ENCODE data around the gene BEST1. TPM values are rescaled to one million over a fixed set of nuclear protein-coding genes. Genes with fewer than 3 reads are reported as not detected.

Gene BEST1
- total RNA-seq = under 0.01 and 0.13 TPM in 2 replicates

DNA sequence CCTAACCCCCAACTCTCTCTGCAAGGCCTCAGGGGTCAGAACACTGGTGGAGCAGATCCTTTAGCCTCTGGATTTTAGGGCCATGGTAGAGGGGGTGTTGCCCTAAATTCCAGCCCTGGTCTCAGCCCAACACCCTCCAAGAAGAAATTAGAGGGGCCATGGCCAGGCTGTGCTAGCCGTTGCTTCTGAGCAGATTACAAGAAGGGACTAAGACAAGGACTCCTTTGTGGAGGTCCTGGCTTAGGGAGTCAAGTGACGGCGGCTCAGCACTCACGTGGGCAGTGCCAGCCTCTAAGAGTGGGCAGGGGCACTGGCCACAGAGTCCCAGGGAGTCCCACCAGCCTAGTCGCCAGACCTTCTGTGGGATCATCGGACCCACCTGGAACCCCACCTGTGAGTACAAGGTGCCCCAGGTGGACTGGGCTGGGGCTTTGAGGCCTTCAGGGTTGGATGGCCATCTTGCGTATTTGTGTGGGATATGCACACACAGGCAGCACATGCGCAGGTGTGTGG is at the start of gene BEST1:
BEST1 (plus strand) TSS at position 317 of the 513 bp plus-strand sequence. CDS start 1,456 bp downstream, outside the sequence.
- no peak for DNase-seq (ENCODE audit: low read depth in 2 of 2)

DNA sequence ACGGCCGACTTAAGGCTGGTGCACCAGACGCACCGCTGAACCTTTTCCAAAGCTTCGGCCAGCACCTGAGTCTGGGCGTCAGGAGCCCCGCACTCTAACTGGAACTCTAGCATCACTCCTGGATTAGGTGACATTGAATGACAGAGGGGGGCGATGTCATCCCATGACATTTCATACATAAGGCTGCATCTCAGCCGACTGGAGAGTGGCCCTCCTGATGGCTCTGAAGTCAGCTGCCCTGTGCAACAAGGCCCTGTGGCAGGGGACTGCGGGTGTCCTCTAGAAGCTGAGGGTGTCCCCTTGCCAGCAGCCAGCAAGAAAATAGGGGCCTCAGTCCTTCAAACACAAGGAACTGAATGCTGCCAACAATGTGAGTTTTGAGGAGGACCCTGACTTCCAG is 48.8 kb upstream of the BEST1 start:
- DNase-seq (ENCODE audit: low read depth in 2 of 2) = no peak

DNA sequence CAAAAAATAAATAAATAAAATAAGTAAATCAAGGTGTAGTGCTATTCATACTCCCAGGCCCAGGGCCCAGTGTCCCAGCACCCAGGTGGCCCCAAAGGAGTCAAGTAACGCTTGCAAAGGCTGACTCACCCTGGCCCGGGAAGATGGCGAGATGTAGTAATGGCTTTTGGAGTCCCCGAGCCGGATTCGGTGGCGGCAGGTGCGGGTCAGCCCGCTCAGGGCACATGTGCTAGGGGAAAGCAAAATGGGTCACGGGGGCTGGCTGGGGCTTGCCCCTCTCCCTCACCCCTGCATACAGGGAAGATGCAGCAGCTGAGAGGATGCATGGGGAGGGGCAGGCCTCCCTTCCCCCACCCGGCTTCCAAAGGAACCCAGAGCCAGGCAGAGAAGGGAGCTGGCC is 47.8 kb upstream of the BEST1 start:
- no peak for DNase-seq (ENCODE audit: low read depth in 2 of 2)

DNA sequence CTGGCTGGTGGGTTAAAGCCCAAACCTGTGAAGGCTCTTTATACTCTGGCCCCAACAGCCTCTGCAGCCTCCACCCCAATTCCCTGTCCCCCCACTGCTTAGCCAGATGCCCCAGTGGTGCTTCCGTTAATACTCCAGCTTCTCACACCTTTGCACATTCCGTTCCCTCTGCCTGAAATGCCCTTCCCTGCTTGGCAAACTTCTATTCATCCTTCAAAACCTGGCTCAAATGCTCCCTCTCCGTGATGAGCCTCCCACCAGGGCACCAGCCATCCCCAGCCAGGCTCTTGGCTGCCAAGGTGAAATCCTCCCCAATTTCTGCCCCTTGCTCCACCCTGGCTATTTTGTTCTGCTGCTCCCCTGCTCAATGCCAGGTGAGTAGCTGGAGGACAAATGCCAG is 46.3 kb upstream of the BEST1 start:
- no peak for DNase-seq (ENCODE audit: low read depth in 2 of 2)

DNA sequence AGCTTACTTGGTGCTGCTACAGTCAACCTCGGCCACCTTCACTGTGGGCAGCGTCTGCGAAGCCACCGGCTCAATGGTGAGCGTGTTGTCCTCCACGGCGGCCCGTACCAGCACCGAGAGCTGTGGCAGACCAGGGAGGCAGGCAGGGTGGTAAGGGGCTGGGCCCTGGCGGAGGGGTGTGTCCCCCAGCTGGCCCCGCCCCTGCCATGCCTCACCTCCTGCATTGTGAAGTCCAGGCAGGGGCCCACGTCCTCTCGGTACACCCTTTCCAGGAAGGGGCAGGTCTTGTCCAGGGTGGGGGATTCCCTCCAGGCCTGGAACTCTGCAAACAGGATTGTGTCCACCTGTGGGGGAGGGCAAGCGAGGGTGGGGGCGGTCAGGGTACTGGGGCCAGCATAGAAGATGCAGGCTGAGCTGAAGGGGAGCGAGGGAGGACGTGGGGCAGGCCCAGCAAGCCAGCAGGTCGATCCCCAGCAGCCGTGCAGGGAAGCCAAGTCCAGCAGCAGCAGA is 45.6 kb upstream of the BEST1 start:
- no peak for DNase-seq (ENCODE audit: low read depth in 2 of 2)

DNA sequence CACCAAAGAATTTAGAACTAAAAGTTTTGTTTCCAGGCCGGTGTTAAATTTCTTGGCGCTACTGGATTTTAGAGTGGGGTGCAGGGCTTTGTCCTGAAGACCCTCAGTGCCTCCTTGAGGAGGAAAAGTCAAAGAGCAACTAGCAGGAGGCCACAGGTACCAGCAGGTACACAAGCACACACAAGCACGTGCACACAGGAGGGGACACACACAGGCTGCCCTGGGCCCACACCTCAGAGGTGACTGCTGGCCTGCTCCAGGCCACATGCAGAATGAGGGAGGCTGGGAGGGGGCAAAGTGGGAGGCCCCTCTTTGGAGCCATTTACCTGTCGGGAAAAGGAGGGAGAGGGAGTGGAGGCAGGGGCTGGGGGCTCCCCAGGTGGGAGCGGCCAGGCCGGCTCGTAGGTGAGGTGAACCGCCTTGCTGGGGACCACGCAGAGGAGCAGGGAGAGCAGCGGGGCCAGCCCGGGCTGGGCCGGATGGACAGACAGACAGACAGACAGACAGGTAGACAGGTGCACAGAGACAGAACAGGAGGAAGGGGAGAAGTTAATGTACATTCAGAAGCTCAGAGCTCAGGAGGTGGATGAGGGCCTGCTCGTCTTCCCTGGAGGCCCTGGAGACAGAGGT is 45.0 kb upstream of the BEST1 start:
- no peak for DNase-seq (ENCODE audit: low read depth in 2 of 2)

DNA sequence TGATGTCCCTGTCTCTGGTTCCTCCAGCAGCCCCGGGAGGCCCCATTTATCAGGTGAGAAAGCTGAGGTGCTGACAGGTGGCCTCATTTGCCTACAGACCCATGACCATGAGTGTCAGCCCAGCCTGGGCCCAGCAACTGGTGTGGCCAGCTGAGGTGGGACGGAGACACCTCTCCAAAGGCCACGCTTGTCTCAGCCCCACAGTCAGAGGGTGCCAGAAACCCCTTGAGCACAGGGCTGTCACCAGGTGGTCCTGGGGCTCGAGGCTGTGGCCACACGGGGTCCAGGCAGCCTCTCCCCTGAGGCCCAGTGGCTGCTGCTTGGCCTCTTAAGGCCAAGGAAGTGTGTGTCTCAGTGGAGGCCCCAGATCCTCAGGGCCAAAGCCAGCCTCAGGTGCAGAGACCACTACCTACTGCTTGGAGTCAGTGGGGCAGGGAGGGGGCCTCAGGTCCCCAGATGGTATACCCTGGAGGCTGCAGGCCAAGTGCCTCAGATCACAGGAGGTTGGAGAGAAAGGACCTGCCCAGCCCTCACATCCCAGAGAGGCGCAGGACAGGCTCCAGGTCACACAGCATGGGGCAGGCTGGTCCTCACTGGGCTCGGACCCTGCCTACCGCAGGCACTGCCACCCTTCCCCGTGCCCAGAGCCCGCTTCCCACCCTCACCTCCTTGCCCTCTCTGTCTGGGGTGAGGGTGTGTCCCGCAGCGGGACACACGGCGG is 44.2 kb upstream of the BEST1 start:
- no peak for DNase-seq (ENCODE audit: low read depth in 2 of 2)

DNA sequence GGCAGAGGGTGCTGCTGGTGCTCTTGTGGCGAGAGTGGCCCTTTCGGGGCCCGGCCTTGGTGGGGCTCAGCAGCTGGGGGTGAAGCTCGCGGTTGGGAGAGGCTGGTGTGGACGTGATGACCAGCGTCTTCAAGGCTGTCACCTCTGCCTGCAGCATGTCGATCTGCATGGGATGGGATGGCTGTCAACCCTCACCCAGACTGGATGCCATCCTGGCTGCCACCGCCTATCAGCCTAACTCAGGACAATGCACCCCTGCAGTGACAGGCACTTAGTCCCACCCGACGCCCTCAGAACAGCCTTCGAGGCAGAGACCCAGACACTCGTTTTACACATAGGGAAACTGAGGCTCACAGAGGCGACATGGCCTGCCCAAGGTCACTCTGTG is 43.6 kb upstream of the BEST1 start:
- DNase-seq (ENCODE audit: low read depth in 2 of 2) = no peak

DNA sequence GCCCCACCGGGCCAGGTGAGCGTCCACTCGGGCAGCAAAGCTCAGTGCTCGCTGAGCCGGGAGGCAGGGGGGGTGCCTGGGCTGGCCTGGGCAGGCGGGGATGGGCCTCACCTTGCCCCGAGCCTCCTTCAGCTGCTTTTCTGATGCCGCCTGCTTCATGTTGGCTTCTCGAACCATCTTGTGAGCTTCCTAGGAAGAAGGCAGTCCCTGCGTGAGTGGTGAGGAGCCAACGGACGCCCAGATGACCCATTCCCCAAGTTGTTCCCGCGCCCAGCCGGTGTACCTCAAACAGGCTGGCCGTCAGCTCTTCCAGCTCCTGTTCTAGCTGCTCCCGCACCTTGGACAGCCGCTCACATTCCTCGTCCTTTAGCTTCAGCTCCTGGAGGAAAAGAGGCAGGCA is 42.9 kb upstream of the BEST1 start:
- no peak for DNase-seq (ENCODE audit: low read depth in 2 of 2)

DNA sequence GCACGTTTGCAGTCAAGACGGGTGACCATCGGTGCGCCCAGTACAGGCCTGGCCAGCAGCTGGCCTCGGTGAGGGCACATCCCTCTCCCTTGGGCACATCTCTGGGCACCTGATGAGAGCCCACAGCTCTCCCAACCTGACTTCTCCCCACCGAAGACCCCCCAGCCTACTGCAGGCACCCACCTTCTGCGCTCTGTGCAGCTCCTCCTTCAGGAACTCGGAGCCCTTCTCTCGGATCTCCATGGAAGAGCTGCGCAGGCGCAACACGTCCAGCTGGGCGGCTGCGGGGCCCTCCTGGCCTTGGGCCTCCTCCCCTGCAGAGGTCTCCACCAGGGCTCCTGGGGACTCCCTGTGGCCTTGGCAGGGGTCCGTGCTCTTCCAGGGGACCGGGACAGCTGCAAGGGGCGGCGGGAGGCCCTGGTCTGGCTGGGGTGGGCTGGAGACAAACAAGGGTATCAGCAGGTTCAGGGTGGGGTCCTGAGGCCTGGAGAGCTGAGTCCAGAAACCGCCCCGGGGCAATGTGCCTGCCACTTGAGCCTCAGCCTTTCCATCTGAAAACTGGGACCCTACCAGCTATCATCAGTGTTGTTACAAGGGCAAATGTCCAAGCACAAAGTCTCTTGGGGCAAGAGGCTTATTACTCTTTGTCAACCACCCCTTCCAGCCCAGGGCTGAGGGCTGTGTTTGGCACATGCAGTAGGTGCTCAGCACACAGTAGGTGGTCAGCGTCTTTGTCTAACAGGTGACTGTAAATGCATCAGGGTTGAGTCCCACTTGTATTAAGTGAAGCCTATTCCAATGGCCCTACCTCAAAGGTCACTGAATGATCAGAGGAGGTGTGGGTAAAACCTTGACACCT is 42.1 kb upstream of the BEST1 start:
- no peak for DNase-seq (ENCODE audit: low read depth in 2 of 2)

DNA sequence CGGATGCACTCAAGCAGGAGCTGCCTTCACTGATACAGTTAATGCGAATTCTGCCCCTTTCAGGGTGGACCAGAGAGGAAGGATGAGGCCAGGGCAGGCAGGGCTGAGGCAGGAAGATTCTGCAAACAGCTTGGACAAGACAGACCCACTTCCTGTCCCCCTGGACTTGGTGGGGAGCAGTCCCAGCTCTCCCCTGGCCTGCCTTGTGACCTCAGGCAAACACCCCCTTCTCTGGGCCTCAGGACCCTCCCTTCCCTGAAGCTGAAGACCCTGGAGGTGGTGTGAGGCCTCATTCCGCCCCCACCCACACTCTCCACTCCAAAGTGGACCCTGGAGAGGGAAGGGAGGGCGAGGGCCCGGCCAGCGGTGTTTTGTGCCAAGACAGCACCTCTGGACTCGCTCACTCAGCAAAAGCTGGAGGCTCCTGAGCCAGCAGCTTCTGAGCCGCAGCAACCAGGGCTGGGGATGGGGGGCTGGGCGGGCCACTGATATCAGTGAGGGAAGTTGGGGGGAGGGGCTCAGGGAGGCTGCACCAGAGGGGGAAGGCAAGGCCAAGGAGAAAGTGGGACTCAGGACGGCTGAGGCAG is 41.3 kb upstream of the BEST1 start:
- no peak for DNase-seq (ENCODE audit: low read depth in 2 of 2)

DNA sequence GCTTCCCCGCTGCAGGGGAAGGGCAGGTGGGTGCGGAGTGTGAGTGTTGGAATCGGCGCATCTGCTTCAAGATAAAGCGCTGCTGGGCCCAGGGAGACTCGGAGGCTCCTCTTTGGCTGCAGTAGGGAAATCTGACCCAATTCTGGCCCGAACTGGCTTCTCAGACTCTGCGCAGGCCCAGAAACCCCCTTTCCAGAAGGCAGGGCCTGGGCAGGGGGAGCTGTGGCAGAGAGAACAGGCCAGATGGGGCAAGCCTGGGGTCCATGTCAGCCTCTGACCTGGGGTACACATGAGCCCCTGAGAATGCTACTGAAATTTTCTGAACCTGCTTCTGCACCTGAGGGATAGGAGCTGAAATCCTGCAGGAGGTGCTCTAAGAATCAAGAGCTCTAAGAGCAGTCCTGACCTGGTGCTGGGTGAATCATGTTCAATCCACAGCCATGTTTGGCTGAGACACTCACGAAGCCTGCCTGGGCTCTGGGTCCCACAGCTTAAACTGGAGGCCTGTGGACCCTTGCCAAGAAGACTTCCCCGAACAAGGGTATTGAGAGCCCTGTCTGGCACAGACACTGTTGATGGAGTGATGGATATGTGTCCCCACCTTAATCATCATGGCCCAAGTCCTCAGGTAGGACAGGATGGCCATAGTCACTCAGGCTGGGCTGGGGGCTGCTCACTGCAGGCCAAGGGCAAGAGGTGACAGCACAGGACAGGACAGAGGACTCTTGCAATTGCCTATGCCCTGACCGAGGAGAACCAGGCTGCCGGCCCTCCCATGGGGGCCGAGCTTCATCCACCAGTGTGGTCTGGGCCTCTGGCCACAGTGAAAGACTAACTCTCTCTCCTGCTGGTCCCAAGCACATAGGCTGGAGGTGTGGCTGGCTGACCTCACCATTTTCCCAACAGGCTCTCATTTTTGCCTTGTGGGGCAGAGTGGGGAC is 39.7 kb upstream of the BEST1 start:
- DNase-seq (ENCODE audit: low read depth in 2 of 2) = no peak

DNA sequence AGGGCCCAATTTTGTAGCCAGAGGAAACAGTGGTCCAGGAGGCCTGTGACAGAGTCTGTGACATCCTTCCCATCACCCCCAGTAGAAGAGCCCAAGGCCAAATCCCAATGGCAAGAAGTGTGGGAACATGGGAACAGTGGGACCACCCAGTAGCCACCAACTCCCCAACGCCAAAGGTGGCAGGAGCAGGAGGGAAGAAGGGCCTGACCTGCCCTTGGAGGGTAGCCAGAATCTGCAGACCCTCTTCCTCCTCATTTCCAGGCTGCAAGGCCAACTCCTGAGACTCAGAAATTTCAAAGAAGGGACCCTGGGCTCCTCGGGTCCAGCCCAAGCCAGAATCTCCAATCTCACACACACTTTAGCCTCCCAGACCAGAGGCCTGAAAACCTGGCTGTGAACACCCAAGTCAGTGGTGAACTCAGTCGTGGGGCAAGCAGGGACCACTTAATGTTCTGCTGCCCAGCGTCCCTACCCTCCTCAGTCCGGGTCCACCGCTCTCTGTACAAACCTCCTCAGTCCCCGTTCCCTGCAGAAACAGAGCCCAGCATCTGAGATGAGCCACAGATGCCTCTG is 38.9 kb upstream of the BEST1 start:
- no peak for DNase-seq (ENCODE audit: low read depth in 2 of 2)

DNA sequence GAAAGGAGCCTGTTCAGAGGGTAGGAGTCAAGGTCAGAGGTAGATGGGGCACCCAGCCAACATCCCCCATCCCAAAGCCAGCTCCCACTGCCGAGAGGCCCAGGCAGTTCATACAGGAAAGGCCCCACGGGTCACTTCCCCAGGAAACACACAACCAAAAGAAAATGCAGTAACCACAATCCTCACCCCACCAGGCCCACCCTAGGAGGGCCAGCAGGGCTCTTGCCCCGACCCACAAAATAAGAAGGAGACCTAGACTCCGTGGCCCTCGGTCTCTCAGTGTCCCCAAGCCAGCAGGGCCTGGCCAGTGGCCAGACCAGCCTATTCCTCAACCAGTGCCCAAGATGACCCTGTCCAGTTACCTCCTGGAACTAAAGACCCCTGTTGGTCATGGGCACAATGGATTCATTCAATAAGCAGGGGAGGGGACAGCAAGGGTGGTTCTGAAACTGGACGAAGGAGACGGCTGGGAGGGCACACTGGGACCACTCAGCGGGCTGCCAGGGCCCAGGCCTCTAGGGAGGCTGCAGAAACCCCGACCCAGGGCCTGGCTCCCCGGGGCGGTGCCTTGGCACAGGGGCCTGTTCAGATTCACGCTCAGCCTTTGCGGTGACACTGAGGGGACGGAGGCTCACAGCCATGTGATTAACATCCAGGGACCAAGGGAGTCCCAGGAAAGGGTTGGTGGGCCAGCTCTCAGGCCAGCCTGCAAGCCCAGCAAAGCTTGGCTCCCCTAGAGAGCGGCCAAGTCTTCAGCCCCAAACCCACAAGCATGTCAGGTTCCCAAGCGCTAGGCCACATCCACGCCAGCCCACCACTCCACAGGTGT is 38.2 kb upstream of the BEST1 start:
- no peak for DNase-seq (ENCODE audit: low read depth in 2 of 2)

DNA sequence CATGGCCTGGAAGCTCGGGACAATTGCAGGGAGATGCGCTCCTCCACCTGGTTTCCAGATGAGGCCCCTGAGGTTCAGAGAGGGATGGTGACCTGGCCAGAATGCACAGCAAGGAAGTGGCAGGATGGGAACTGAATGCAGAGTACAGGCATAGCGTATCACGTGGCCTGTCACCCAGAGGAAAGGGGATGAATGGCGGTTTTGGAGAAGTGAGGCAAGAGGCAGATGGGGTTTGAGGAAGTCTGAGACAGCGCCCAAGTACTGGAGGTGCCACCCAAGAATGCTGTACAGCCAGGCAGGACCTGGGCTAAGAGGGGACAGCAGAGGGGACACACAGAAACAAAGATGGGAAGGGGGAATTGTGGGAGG is 37.6 kb upstream of the BEST1 start:
- DNase-seq (ENCODE audit: low read depth in 2 of 2) = no peak

DNA sequence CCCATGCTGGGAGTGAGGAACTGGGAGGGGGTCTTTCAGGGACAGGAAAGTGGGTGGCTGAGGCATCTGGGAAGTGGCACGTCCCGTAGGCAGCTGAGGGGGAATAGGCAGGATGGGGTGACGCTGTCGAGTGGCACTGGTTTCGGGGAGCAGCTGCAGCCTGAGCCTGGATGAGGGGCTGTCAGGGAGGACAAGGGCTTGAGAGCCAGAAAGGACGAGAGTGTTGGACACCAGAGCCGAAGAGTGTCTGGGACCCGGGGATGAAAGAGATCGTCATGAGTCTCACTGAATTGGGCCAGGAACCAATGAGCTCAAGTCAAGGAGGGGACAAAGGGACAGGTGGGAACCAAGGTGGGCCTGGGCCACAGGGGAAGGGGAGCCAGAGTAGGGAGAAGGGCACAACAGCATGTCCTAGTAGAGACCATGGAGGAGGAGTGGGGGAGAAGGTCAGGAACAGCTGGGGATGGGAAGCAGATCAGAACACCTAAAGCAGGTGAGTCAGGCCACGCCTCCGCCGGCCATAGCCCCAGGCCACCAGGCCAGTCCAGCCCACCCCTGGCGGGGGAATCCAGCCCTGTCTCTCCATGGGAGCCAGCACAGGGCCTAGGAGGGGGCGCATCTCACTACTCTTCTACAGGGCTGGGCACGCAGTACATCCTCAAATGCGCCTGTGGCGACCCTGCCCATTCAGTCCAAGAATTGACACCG is 37.0 kb upstream of the BEST1 start:
- DNase-seq (ENCODE audit: low read depth in 2 of 2) = no peak

DNA sequence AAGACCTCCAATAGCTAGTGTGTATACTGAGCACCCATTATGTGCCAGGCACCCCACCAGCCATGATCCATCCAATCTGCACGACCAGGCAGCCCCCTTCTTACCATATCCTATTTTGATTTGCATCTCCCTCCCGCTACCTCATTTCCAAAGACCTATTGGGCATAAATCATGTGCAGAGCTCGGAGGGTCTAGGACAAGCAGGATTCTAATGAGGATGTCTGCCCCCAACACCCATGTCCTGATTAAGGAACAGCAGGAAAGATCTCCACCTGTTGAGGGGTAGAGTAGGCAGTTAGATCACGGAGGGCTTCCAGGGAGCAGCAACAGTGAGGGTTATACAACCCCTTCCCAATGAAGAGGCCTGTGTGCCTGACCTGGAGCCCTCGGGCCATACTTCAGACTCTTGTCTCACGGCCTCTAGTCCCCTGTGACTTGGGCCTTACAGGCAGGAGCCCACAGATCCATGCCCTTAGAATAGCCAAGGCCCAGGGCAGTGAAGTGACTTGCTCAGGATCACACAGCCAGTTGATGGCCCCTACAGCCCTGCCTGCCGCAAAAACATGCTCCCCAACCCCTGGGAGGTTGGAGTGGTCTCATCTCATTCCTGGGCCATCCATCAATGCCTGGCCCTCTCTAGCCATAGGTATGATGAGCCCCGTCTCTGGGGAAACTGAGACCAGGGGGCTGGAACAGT is 36.3 kb upstream of the BEST1 start:
- no peak for DNase-seq (ENCODE audit: low read depth in 2 of 2)
